ENCODE measurements around the gene PPP6C. TPM values are rescaled to one million over a fixed set of nuclear protein-coding genes. Genes with fewer than 3 reads are reported as not detected.

PPP6C gene
- total RNA-seq, 1 donor from 2014 or later = 38.8 TPM

Other genes with a start within 250 kb of the PPP6C start
- 17.6 TPM for gene GOLGA1, start 248.7 kb downstream of the PPP6C start, total RNA-seq
- 3.0 TPM for gene SCAI, start 46.3 kb downstream of the PPP6C start, total RNA-seq
- gene RABEPK, start 10.7 kb upstream of the PPP6C start, total RNA-seq = 15.0 TPM
- gene HSPA5, start 51.5 kb upstream of the PPP6C start, total RNA-seq = 119 TPM
- 34.6 TPM for gene GAPVD1, start 72.0 kb upstream of the PPP6C start, total RNA-seq